H9 (cell line): ENCODE data around the gene PALS1. TPM values are rescaled to one million over a fixed set of nuclear protein-coding genes. Genes with fewer than 3 reads are reported as not detected.

Experiments
- DNase-seq: peaks from one replicate; pipeline ENCODE4 v3.0.0-alpha.2; 2017
- H2AFZ ChIP-seq: one replicate; pipeline ENCODE4 v1.6.1; 2013; ENCODE audit warnings: mild to moderate bottlenecking, low read length, control low read depth, moderate library complexity
- H2AK5ac ChIP-seq: 2 replicates; pipeline ENCODE4 v1.6.1; 2013; ENCODE audit warnings: low read length, control low read depth, mixed read lengths; ENCODE audit not compliant: insufficient read length
- H2BK120ac ChIP-seq: one replicate; pipeline ENCODE4 v1.6.1; 2013; ENCODE audit warnings: low read depth, mild to moderate bottlenecking, low read length, control low read depth, inconsistent platforms; ENCODE audit not compliant: poor library complexity, severe bottlenecking
- H2BK12ac ChIP-seq: 2 replicates; pipeline ENCODE4 v1.6.1; 2013; ENCODE audit warnings: low read length, control low read depth, mixed read lengths, low read depth; ENCODE audit not compliant: insufficient read length
- H2BK15ac ChIP-seq: 2 replicates; pipeline ENCODE4 v1.6.1; 2013; ENCODE audit warnings: low read depth, low read length, control low read depth
- H2BK20ac ChIP-seq: one replicate; pipeline ENCODE4 v1.6.1; 2013; ENCODE audit warnings: low read depth, mild to moderate bottlenecking, low read length, control low read depth, inconsistent platforms; ENCODE audit not compliant: poor library complexity, severe bottlenecking
- H2BK5ac ChIP-seq: 2 replicates; pipeline ENCODE4 v1.6.1; 2013; ENCODE audit warnings: low read length, control low read depth, mixed read lengths; ENCODE audit not compliant: insufficient read length
- H3K14ac ChIP-seq: 2 replicates; pipeline ENCODE4 v1.6.1; 2013; ENCODE audit warnings: low read length, control low read depth; ENCODE audit not compliant: insufficient read depth
- H3K18ac ChIP-seq: 2 replicates; pipeline ENCODE4 v1.6.1; 2013; ENCODE audit warnings: low read depth, mild to moderate bottlenecking, mixed read lengths, low read length, control low read depth; ENCODE audit not compliant: insufficient read length
- H3K23ac ChIP-seq: 2 replicates; pipeline ENCODE4 v1.6.1; 2013; ENCODE audit warnings: low read length, control low read depth, mixed read lengths, low read depth; ENCODE audit not compliant: insufficient read length
- H3K23me2 ChIP-seq: 2 replicates; pipeline ENCODE4 v1.6.1; 2013; ENCODE audit warnings: low read depth, mild to moderate bottlenecking, mixed read lengths, low read length, control low read depth; ENCODE audit not compliant: insufficient read length, poor library complexity, severe bottlenecking
- H3K27ac ChIP-seq: 2 replicates; pipeline ENCODE4 v1.5.1; 2013; ENCODE audit warnings: low read length, control low read depth, mixed read lengths, low read depth; ENCODE audit not compliant: insufficient read length
- H3K27me3 ChIP-seq: 2 replicates; pipeline ENCODE4 v1.6.1; 2013; ENCODE audit warnings: low read length, control low read depth, inconsistent platforms; ENCODE audit not compliant: insufficient read depth
- H3K4ac ChIP-seq: 2 replicates; pipeline ENCODE4 v1.6.1; 2013; ENCODE audit warnings: low read depth, mild to moderate bottlenecking, control low read depth, inconsistent platforms, low read length, moderate library complexity
- H3K4me1 ChIP-seq: 2 replicates; pipeline ENCODE4 v1.6.1; 2013; ENCODE audit warnings: low read length, control low read depth, inconsistent platforms; ENCODE audit not compliant: insufficient read depth
- H3K4me2 ChIP-seq: 2 replicates; pipeline ENCODE4 v1.6.1; 2013; ENCODE audit warnings: low read length, control low read depth, mixed read lengths; ENCODE audit not compliant: insufficient read length, insufficient read depth
- H3K56ac ChIP-seq: 2 replicates; pipeline ENCODE4 v1.6.1; 2013; ENCODE audit warnings: low read depth, mild to moderate bottlenecking, mixed read lengths, low read length, control low read depth; ENCODE audit not compliant: insufficient read length
- H3K79me1 ChIP-seq: 2 replicates; pipeline ENCODE4 v1.6.1; 2013; ENCODE audit warnings: low read depth, mild to moderate bottlenecking, moderate library complexity, low read length, control low read depth, inconsistent platforms; ENCODE audit not compliant: insufficient read depth, poor library complexity, severe bottlenecking
- H3K79me2 ChIP-seq: 2 replicates; pipeline ENCODE4 v1.6.1; 2013; ENCODE audit warnings: low read length, control low read depth, inconsistent platforms; ENCODE audit not compliant: insufficient read depth
- H3K9ac ChIP-seq: 2 replicates; pipeline ENCODE4 v1.6.1; 2013; ENCODE audit warnings: low read length, control low read depth, mixed read lengths; ENCODE audit not compliant: insufficient read length; ENCODE audit errors: extremely low read depth
- H3K9me3 ChIP-seq: one replicate; pipeline ENCODE4 v1.6.1; 2013; ENCODE audit warnings: low read depth, low read length, inconsistent platforms; ENCODE audit not compliant: control insufficient read depth
- H3T11ph ChIP-seq: one replicate; pipeline ENCODE4 v1.6.1; 2013; ENCODE audit warnings: mild to moderate bottlenecking, low read length, control low read depth, inconsistent platforms
- H4K20me1 ChIP-seq: one replicate; pipeline ENCODE4 v1.6.1; 2013; ENCODE audit not compliant: control insufficient read depth, insufficient read length, insufficient read depth
- H4K5ac ChIP-seq: 2 replicates; pipeline ENCODE4 v1.6.1; 2013; ENCODE audit warnings: low read depth, mild to moderate bottlenecking, mixed read lengths, low read length, control low read depth; ENCODE audit not compliant: insufficient read length
- H4K8ac ChIP-seq: replicated peaks from 2 replicates; pipeline ENCODE4 v1.6.1; 2013; ENCODE audit warnings: low read length, control low read depth, mixed read lengths, low read depth; ENCODE audit not compliant: insufficient read length
- H4K91ac ChIP-seq: 2 replicates; pipeline ENCODE4 v1.6.1; 2013; ENCODE audit warnings: low read depth, mild to moderate bottlenecking, moderate library complexity, mixed read lengths, low read length, control low read depth; ENCODE audit not compliant: insufficient read length
- H3K27ac Mint-ChIP-seq, 3 experiments: 2 replicates in 2 of 3; 3 replicates in 1 of 3; pipeline ENCODE4 v1.8.0; 2020 to 2021; ENCODE audit warnings: mixed read lengths in 3 of 3, mild to moderate bottlenecking in 1 of 3, moderate library complexity in 1 of 3
- H3K27me3 Mint-ChIP-seq: 2 replicates; pipeline ENCODE4 v1.8.0; 2021; ENCODE audit warnings: low read depth, mild to moderate bottlenecking, moderate library complexity, mixed read lengths
- H3K36me3 Mint-ChIP-seq, 3 experiments: 2 replicates in 2 of 3; 3 replicates in 1 of 3; pipeline ENCODE4 v1.8.0; 2020 to 2021; ENCODE audit warnings: low read depth in 3 of 3, mixed read lengths in 3 of 3; ENCODE audit not compliant: insufficient read depth in 1 of 3
- H3K4me1 Mint-ChIP-seq, 2 experiments: 2 replicates each; pipeline ENCODE4 v1.8.0; 2020; ENCODE audit warnings: mixed read lengths in 2 of 2
- H3K4me3 Mint-ChIP-seq, 2 experiments: 2 replicates in 1 of 2; 3 replicates in 1 of 2; pipeline ENCODE4 v1.8.0; 2020 to 2021; ENCODE audit warnings: mild to moderate bottlenecking in 2 of 2, mixed read lengths in 2 of 2, moderate library complexity in 1 of 2
- H3K9me3 Mint-ChIP-seq, 2 experiments: 2 replicates in 1 of 2; 3 replicates in 1 of 2; pipeline ENCODE4 v1.8.0; 2020; ENCODE audit warnings: mild to moderate bottlenecking in 2 of 2, mixed read lengths in 2 of 2, moderate library complexity in 1 of 2
- CTCF ChIP-seq: fragments of 200-600 bp; sonication (generic); conservative IDR thresholded peaks from 3 replicates; pipeline ENCODE4 v1.8.0; 2021; ENCODE audit warnings: antibody characterized with exemption, mild to moderate bottlenecking
- WGBS: extraction: QIAGEN DNeasy Blood & Tissue Kit; methylation state at CpG from one replicate; pipeline ENCODE4 v1.1.7; 2013; ENCODE audit warnings: missing lambda C conversion rate, low lambda C conversion rate, mixed read lengths; ENCODE audit not compliant: insufficient read length; ENCODE audit errors: extremely low coverage; 5-methylcytosine and 5-hydroxymethylcytosine counted together
- total RNA-seq: library from RNA; stranded (reverse); gene quantifications from 2 replicates; pipeline ENCODE4 v1.2.1, GENCODE V29; 2021

The PALS1 gene
- total RNA-seq, 1 experiment from 2014 or later, result 18.0 TPM

- H3K23ac ChIP-seq, result no peak overlapping the region
Measured at GRCh38 chr14:67191768-67192290, 49.4 kb upstream of the PALS1 start.

More at GRCh38 chr14:67191768-67192290, 49.4 kb upstream of the PALS1 start:
- H3K9me3 Mint-ChIP-seq, result no peaks in the 10 kb centered on the region
- H3K56ac ChIP-seq, result no peak overlapping the region
- H3K4me3 Mint-ChIP-seq, result no peak overlapping the region
- H2BK5ac ChIP-seq, result no peak overlapping the region
- no peaks in the 10 kb centered on the region for H3K79me2 ChIP-seq
- no peak overlapping the region for H2AFZ ChIP-seq
- H3K36me3 Mint-ChIP-seq, result no peaks in the 10 kb centered on the region
- no peak overlapping the region for H3K14ac ChIP-seq
- no peaks in the 10 kb centered on the region for H3K27me3 ChIP-seq
- no peak overlapping the region for H4K91ac ChIP-seq
- H4K5ac ChIP-seq, result no peak overlapping the region
- H3K27me3 Mint-ChIP-seq, result no peaks in the 10 kb centered on the region
- no peak overlapping the region for H3K4ac ChIP-seq
- H2BK15ac ChIP-seq, result no peak overlapping the region
- no peak overlapping the region for H2BK12ac ChIP-seq
- H2AK5ac ChIP-seq, result no peak overlapping the region
- no peak for TF ChIP-seq CTCF
- H4K8ac ChIP-seq, result no peak overlapping the region
- H3K23me2 ChIP-seq, result no peaks in the 10 kb centered on the region
- H3K18ac ChIP-seq, result no peak overlapping the region
- peak overlapping the region in 1 of 3 experiments; percentile 52; a peak in 1 of 7 replicates for H3K27ac Mint-ChIP-seq
- no peak overlapping the region for H3K4me2 ChIP-seq
- no peak overlapping the region for H2BK120ac ChIP-seq
- no peak overlapping the region for H3K9ac ChIP-seq
- H2BK20ac ChIP-seq, result no peak overlapping the region
- H3K79me1 ChIP-seq, result no peaks in the 10 kb centered on the region
- no peaks in the 10 kb centered on the region; the same call in 1 of the 2 replicates for H3K4me1 ChIP-seq
- no peaks in the 10 kb centered on the region for H3K9me3 ChIP-seq
- H3K4me1 Mint-ChIP-seq, result peaks cover 6% of the 10 kb centered on the region in 2 experiments
- WGBS, result no CpG with 5 or more reads among the region's 8 CpGs
- no peak overlapping the region for H3K27ac ChIP-seq
- DNase-seq, result no peak
- H4K20me1 ChIP-seq, result no peaks in the 10 kb centered on the region
- no peak overlapping the region for H3T11ph ChIP-seq
